KMS-11 (cell line): Measurements from ENCODE around the gene MCF2L.

Experiments
- H2AFZ ChIP-seq: fragments of 200-600 bp; sonication (generic); 2 replicates; pipeline ENCODE4 v1.6.1; 2016; ENCODE audit warnings: antibody characterized with exemption, mixed run types, low read depth
- H3K27ac ChIP-seq: fragments of 200-600 bp; sonication (generic); 2 replicates; pipeline ENCODE4 v1.6.1; 2016; ENCODE audit warnings: mild to moderate bottlenecking, mixed run types
- H3K27me3 ChIP-seq: fragments of 200-600 bp; sonication (generic); 2 replicates; pipeline ENCODE4 v1.6.1; 2017; ENCODE audit warnings: mild to moderate bottlenecking, low read depth, mixed run types, moderate library complexity; ENCODE audit not compliant: insufficient read depth
- H3K36me3 ChIP-seq: fragments of 200-600 bp; sonication (generic); 2 replicates; pipeline ENCODE4 v1.6.1; 2017; ENCODE audit warnings: mild to moderate bottlenecking, mixed run types; ENCODE audit not compliant: insufficient read depth
- H3K4me1 ChIP-seq: fragments of 200-600 bp; sonication (generic); 2 replicates; pipeline ENCODE4 v1.6.1; 2016; ENCODE audit warnings: mild to moderate bottlenecking, low read depth, mixed run types; ENCODE audit not compliant: poor library complexity, severe bottlenecking
- H3K4me2 ChIP-seq: fragments of 200-600 bp; sonication (generic); 2 replicates; pipeline ENCODE4 v1.7.0; 2016; ENCODE audit warnings: mild to moderate bottlenecking, mixed run types
- H3K4me3 ChIP-seq: fragments of 200-600 bp; sonication (generic); IDR thresholded peaks from 2 replicates; pipeline ENCODE4 v1.6.1; 2017; ENCODE audit warnings: low read depth, low read length, mixed read lengths; ENCODE audit not compliant: insufficient read depth
- H3K79me2 ChIP-seq: fragments of 200-600 bp; sonication (generic); 2 replicates; pipeline ENCODE4 v1.6.1; 2016; ENCODE audit warnings: low read depth, mixed run types; ENCODE audit not compliant: insufficient read depth
- H3K9ac ChIP-seq: fragments of 200-600 bp; sonication (generic); 2 replicates; pipeline ENCODE4 v1.6.1; 2016; ENCODE audit warnings: mild to moderate bottlenecking, mixed run types
- H4K20me1 ChIP-seq: fragments of 200-600 bp; sonication (generic); 2 replicates; pipeline ENCODE4 v1.6.1; 2016; ENCODE audit warnings: mild to moderate bottlenecking, mixed run types; ENCODE audit not compliant: insufficient read depth
- TF ChIP-seq, protein P1 (sequence below): fragments of 200-600 bp; sonication (generic); conservative IDR thresholded peaks from 2 replicates; pipeline ENCODE4 v1.6.1; 2017; ENCODE audit warnings: low read depth, mild to moderate bottlenecking, antibody characterized with exemption, low read length, moderate library complexity, mixed read lengths

MCF2L gene

GRCh38 chr13:112984954-112985802 is 16.2 kb downstream of the MCF2L start:
- H3K79me2 ChIP-seq, result no peaks in the 10 kb centered on the region
- no peaks in the 10 kb centered on the region for H3K27me3 ChIP-seq
- no peaks in the 10 kb centered on the region for H3K4me1 ChIP-seq
- no peak overlapping the region for H3K9ac ChIP-seq
- no peak overlapping the region for H3K4me2 ChIP-seq
- H3K4me3 ChIP-seq, result no peak overlapping the region
- H3K27ac ChIP-seq, result no peak overlapping the region
- H3K36me3 ChIP-seq, result no peaks in the 10 kb centered on the region
- H2AFZ ChIP-seq, result no peak overlapping the region
- no peaks in the 10 kb centered on the region for H4K20me1 ChIP-seq
- TF ChIP-seq, protein P1, sequence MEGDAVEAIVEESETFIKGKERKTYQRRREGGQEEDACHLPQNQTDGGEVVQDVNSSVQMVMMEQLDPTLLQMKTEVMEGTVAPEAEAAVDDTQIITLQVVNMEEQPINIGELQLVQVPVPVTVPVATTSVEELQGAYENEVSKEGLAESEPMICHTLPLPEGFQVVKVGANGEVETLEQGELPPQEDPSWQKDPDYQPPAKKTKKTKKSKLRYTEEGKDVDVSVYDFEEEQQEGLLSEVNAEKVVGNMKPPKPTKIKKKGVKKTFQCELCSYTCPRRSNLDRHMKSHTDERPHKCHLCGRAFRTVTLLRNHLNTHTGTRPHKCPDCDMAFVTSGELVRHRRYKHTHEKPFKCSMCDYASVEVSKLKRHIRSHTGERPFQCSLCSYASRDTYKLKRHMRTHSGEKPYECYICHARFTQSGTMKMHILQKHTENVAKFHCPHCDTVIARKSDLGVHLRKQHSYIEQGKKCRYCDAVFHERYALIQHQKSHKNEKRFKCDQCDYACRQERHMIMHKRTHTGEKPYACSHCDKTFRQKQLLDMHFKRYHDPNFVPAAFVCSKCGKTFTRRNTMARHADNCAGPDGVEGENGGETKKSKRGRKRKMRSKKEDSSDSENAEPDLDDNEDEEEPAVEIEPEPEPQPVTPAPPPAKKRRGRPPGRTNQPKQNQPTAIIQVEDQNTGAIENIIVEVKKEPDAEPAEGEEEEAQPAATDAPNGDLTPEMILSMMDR, result no peak

GRCh38 chr13:112985803-112986408 is 16.9 kb downstream of the MCF2L start:
- Histone ChIP-seq H3K4me3 (no peak overlapping the region), H3K4me1 (no peaks in the 10 kb centered on the region), H3K9ac (no peak overlapping the region), H2AFZ (no peak overlapping the region), H3K36me3 (no peaks in the 10 kb centered on the region), H3K4me2 (no peak overlapping the region), H3K79me2 (no peaks in the 10 kb centered on the region), H4K20me1 (no peaks in the 10 kb centered on the region), H3K27ac (no peak overlapping the region), H3K27me3 (no peaks in the 10 kb centered on the region)
- TF ChIP-seq, protein P1, result no peak

DNA sequence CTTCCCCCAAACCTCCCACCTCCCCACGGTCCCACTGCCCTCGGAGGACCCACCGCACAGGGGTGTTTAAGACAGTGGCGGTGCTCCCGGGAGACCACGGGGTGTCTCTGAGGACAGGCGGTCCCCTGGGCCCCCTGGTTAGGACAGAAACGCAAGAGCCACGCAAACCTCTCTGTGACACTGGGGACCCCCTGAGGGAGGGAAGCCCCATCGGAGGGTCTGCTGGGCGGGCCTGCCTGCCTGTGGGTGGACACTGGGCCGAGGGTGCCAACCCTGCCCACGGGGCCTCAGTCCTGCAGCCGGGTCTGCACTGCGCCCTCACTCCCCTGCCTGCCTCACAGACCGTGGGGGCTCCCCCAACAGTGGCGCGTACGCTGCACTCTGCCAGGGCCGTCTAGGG is 17.5 kb downstream of the MCF2L start:
- TF ChIP-seq, protein P1, result no peak
- H3K27me3 ChIP-seq, result no peaks in the 10 kb centered on the region

GRCh38 chr13:112986946-112987681 is 18.1 kb downstream of the MCF2L start:
- H3K27me3 ChIP-seq, result no peaks in the 10 kb centered on the region
- no peak overlapping the region for H3K4me2 ChIP-seq
- H3K27ac ChIP-seq, result no peak overlapping the region
- no peaks in the 10 kb centered on the region for H3K4me1 ChIP-seq
- TF ChIP-seq, protein P1, result no peak
- no peak overlapping the region for H3K9ac ChIP-seq
- no peak overlapping the region for H2AFZ ChIP-seq
- H3K79me2 ChIP-seq, result no peaks in the 10 kb centered on the region
- H3K4me3 ChIP-seq, result no peak overlapping the region
- H4K20me1 ChIP-seq, result no peaks in the 10 kb centered on the region
- H3K36me3 ChIP-seq, result no peaks in the 10 kb centered on the region

More for the DNA sequence above, 17.5 kb downstream of the MCF2L start:
- no peaks in the 10 kb centered on the region for H4K20me1 ChIP-seq
- no peak overlapping the region for H3K4me2 ChIP-seq
- no peak overlapping the region for H3K9ac ChIP-seq
- H2AFZ ChIP-seq, result no peak overlapping the region
- no peaks in the 10 kb centered on the region for H3K36me3 ChIP-seq
- H3K27ac ChIP-seq, result no peak overlapping the region
- no peaks in the 10 kb centered on the region for H3K79me2 ChIP-seq
- H3K4me1 ChIP-seq, result no peaks in the 10 kb centered on the region
- H3K4me3 ChIP-seq, result no peak overlapping the region
